ENCODE measurements around the gene MCM3.

DNA sequence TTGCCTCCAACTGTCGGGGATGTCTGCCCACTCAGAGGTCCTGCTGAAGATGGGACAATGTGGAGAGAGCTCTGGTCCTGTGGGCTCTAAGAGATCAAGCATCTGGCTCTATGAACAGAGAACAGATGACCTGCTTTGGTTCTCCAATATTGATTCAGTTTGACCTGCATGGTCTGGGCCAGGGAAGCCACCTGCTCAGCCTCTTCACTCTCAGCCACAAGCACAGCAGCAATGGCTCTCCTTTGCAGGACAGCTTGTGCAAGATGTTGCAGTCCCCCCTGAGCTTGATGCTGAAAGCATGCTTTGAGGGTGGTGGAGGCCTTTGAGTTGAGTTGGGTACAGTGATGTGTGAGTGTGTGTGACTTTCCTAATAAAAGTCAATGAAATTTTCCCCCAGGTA, 18.6 kb upstream of the MCM3 start:
- no peak for TF ChIP-seq FOXM1 (IDR thresholded peaks at IDR 0.05; ENCODE audit: borderline replicate concordance, low read depth)
- TF ChIP-seq EP300 (IDR thresholded peaks at IDR 0.05; ENCODE audit: borderline replicate concordance), result no peak
- TF ChIP-seq CREB1 (IDR thresholded peaks at IDR 0.05; ENCODE audit: low read depth), result no peak
- no peak for TF ChIP-seq ZBTB7A (IDR thresholded peaks at IDR 0.05; ENCODE audit: low read depth)
- no peak for TF ChIP-seq TEAD4 (IDR thresholded peaks at IDR 0.05)
- no peak for TF ChIP-seq YY1 (IDR thresholded peaks at IDR 0.05; ENCODE audit: low read depth)
- TF ChIP-seq MAX (IDR thresholded peaks at IDR 0.05), result no peak
- TF ChIP-seq RAD21 (IDR thresholded peaks at IDR 0.05; ENCODE audit: low read depth), result no peak

Measured in Ishikawa (cell line).